Measurements from ENCODE around the gene HCN1. TPM values are rescaled to one million over a fixed set of nuclear protein-coding genes. Genes with fewer than 3 reads are reported as not detected.

Gene HCN1
- under 1 TPM in 1 of 4 donors, not detected in 3; 0.16 TPM for total RNA-seq

- no peak for TF ChIP-seq CTCF (IDR thresholded peaks at IDR 0.05)
- TF ChIP-seq POLR2A (IDR thresholded peaks at IDR 0.05) = no peak
- intact Hi-C loops (cut with DNase I; ENCODE audit: low total_unique reads) = no loop called here
- 32 to 34% methylated on average over 16 to 17 of the region's 46 CpGs for WGBS, 2 donors
- DNase-seq (ENCODE audit: low spot score in 2 of 2) = peak; percentile 35 to 90
- H3K4me3 ChIP-seq (ENCODE audit: low read depth, poor library complexity, severe bottlenecking) = no peak within 1 kb of the TSS
These were observed at the start of gene HCN1 for GRCh38 chr5:45696206-45696836. Gene HCN1 (minus strand): TSS chr5:45696380.

GRCh38 chr5:45741110-45741509, 44.9 kb upstream of the HCN1 start:
- WGBS, 2 donors = 54 to 65% methylated on average over 5 of the region's 5 CpGs
- no peak for DNase-seq (ENCODE audit: low spot score in 2 of 2)
- TF ChIP-seq CTCF (IDR thresholded peaks at IDR 0.05) (no peak), POLR2A (IDR thresholded peaks at IDR 0.05) (no peak)
- H3K4me3 ChIP-seq (ENCODE audit: low read depth, poor library complexity, severe bottlenecking) = no peak overlapping the region
- intact Hi-C loops (cut with DNase I; ENCODE audit: low total_unique reads) = no loop called here

- TF ChIP-seq POLR2A (IDR thresholded peaks at IDR 0.05) (no peak), CTCF (IDR thresholded peaks at IDR 0.05) (no peak)
- H3K4me3 ChIP-seq (ENCODE audit: low read depth, poor library complexity, severe bottlenecking) = no peak overlapping the region
- intact Hi-C loops (cut with DNase I; ENCODE audit: low total_unique reads) = no loop called here
- no peak for DNase-seq (ENCODE audit: low spot score in 2 of 2)
- 62 to 68% methylated on average over 5 of the region's 5 CpGs for WGBS, 2 donors
These were observed 41.0 kb upstream of the HCN1 start for GRCh38 chr5:45737153-45737552.

- H3K4me3 ChIP-seq (ENCODE audit: low read depth, poor library complexity, severe bottlenecking) = no peak overlapping the region
- intact Hi-C loops (cut with DNase I; ENCODE audit: low total_unique reads) = no loop called here
- TF ChIP-seq POLR2A (IDR thresholded peaks at IDR 0.05) (no peak), CTCF (IDR thresholded peaks at IDR 0.05) (no peak)
- DNase-seq (ENCODE audit: low spot score in 2 of 2) = no peak
- WGBS, 2 donors = 65 to 71% methylated on average over 3 of the region's 3 CpGs
These were observed 29.4 kb upstream of the HCN1 start for GRCh38 chr5:45725537-45725936.

GRCh38 chr5:45697201-45697600, 1.0 kb upstream of the HCN1 start:
- no peak overlapping the region for H3K4me3 ChIP-seq (ENCODE audit: low read depth, poor library complexity, severe bottlenecking)
- TF ChIP-seq CTCF (IDR thresholded peaks at IDR 0.05) (no peak), POLR2A (IDR thresholded peaks at IDR 0.05) (no peak)
- WGBS, 2 donors = 51 to 52% methylated on average over 6 of the region's 6 CpGs
- intact Hi-C loops (cut with DNase I; ENCODE audit: low total_unique reads) = no loop called here
- no peak for DNase-seq (ENCODE audit: low spot score in 2 of 2)

GRCh38 chr5:45695804-45696156, 400 bp downstream of the HCN1 start:
- TF ChIP-seq POLR2A (IDR thresholded peaks at IDR 0.05) (no peak), CTCF (IDR thresholded peaks at IDR 0.05) (no peak)
- intact Hi-C loops (cut with DNase I; ENCODE audit: low total_unique reads) = no loop called here
- no peak for DNase-seq (ENCODE audit: low spot score in 2 of 2)
- WGBS, 2 donors = 2 to 7% methylated on average over 22 to 27 of the region's 59 CpGs
- no peak overlapping the region for H3K4me3 ChIP-seq (ENCODE audit: low read depth, poor library complexity, severe bottlenecking)
